HEK293 (cell line): Measurements from ENCODE around the gene IL1RAPL1.

ENCODE experiments used
- CTCF ChIA-PET: fragments of 350-600 bp; formaldehyde crosslinking; extraction: SDS; loops from one replicate; lab custom pipeline; 2021; ENCODE audit warnings: antibody characterized with exemption; lab: Yijun Ruan, JAX
- POLR2A ChIA-PET: fragments of 300-600 bp; formaldehyde crosslinking; extraction: SDS; loops from one replicate; lab custom pipeline; 2020; ENCODE audit warnings: antibody characterized with exemption, inconsistent platforms; lab: Yijun Ruan, JAX
- H3K27ac ChIP-seq: fragments of 200-500 bp; sonication (Bioruptor generic); 2 replicates; pipeline ENCODE4 v1.5.1; 2014; ENCODE audit warnings: low read depth, low read length, control low read depth, inconsistent platforms; ENCODE audit errors: extremely low read depth
- H3K36me3 ChIP-seq, 2 experiments: fragments of 200-500 bp in 1 of 2; sonication (Bioruptor generic) in 1 of 2; 1 replicate in 1 of 2; 2 replicates in 1 of 2; pipeline ENCODE4 v1.5.1; 2014 to 2017; ENCODE audit warnings: inconsistent platforms in 2 of 2, low read length in 2 of 2; ENCODE audit not compliant: control insufficient read depth in 2 of 2, insufficient read depth in 1 of 2
- H3K4me1 ChIP-seq: fragments of 200-500 bp; sonication (Bioruptor generic); 2 replicates; pipeline ENCODE4 v1.5.1; 2014; ENCODE audit warnings: mild to moderate bottlenecking, low read length, inconsistent platforms; ENCODE audit not compliant: control insufficient read depth, insufficient read depth
- H3K4me3 ChIP-seq: 2 replicates; pipeline ENCODE4 v1.5.1; 2011; ENCODE audit warnings: low read depth, mild to moderate bottlenecking, control low read depth, low read length, moderate library complexity
- H3K9me3 ChIP-seq: fragments of 200-500 bp; sonication (Bioruptor generic); 2 replicates; pipeline ENCODE4 v1.5.1; 2014; ENCODE audit warnings: low read depth, low read length, inconsistent platforms; ENCODE audit not compliant: control insufficient read depth, insufficient read depth
- BCL6B ChIP-seq: fragments of 450-650 bp; formaldehyde crosslinking; IDR thresholded peaks from 2 replicates; pipeline ENCODE4 v1.5.1; 2017; ENCODE audit warnings: missing biosample characterization, missing genetic modification characterization
- ELK4 ChIP-seq: IDR thresholded peaks from 2 replicates; pipeline ENCODE4 v1.6.1; 2011; ENCODE audit warnings: mild to moderate bottlenecking, low read depth, low read length, borderline replicate concordance
- GLI2 ChIP-seq: fragments of 450-650 bp; formaldehyde crosslinking; IDR thresholded peaks from 2 replicates; pipeline ENCODE4; 2017; ENCODE audit warnings: missing biosample characterization, missing genetic modification characterization, low read depth, borderline replicate concordance
- IKZF3 ChIP-seq: fragments of 450-650 bp; IDR thresholded peaks from 2 replicates; pipeline ENCODE4 v1.5.0; 2018; ENCODE audit warnings: missing biosample characterization, mild to moderate bottlenecking, missing genetic modification characterization, moderate library complexity
- KLF1 ChIP-seq: fragments of 450-650 bp; formaldehyde crosslinking; IDR thresholded peaks from 2 replicates; pipeline ENCODE4 v1.5.1; 2016; ENCODE audit warnings: missing biosample characterization, missing genetic modification characterization
- YY1 ChIP-seq: fragments of 450-650 bp; formaldehyde crosslinking; IDR thresholded peaks from 2 replicates; pipeline ENCODE4 v1.5.1; 2018; ENCODE audit warnings: missing biosample characterization, missing genetic modification characterization
- ZNF114 ChIP-seq: fragments of 450-650 bp; formaldehyde crosslinking; IDR thresholded peaks from 2 replicates; pipeline ENCODE4 v1.5.0; 2017; ENCODE audit warnings: missing biosample characterization, missing genetic modification characterization
- ZNF140 ChIP-seq: fragments of 450-650 bp; formaldehyde crosslinking; IDR thresholded peaks from 2 replicates; pipeline ENCODE4 v1.5.1; 2016; ENCODE audit warnings: missing biosample characterization, missing genetic modification characterization
- ZNF155 ChIP-seq: fragments of 450-650 bp; formaldehyde crosslinking; IDR thresholded peaks from 2 replicates; pipeline ENCODE4 v1.5.1; 2016; ENCODE audit warnings: missing biosample characterization, missing genetic modification characterization
- ZNF16 ChIP-seq: fragments of 450-650 bp; formaldehyde crosslinking; IDR thresholded peaks from 2 replicates; pipeline ENCODE4 v1.5.1; 2016; ENCODE audit warnings: low read depth, missing biosample characterization, missing genetic modification characterization
- ZNF214 ChIP-seq: fragments of 450-650 bp; formaldehyde crosslinking; IDR thresholded peaks from 2 replicates; pipeline ENCODE4 v1.5.1; 2017; ENCODE audit warnings: missing biosample characterization, mild to moderate bottlenecking, missing genetic modification characterization, borderline replicate concordance
- ZNF221 ChIP-seq: fragments of 450-650 bp; formaldehyde crosslinking; IDR thresholded peaks from 2 replicates; pipeline ENCODE4 v1.5.1; 2017; ENCODE audit warnings: missing biosample characterization, missing genetic modification characterization, borderline replicate concordance
- ZNF26 ChIP-seq: fragments of 450-650 bp; formaldehyde crosslinking; IDR thresholded peaks from 2 replicates; pipeline ENCODE4 v1.5.1; 2016; ENCODE audit warnings: missing biosample characterization, missing genetic modification characterization
- ZNF280C ChIP-seq: fragments of 450-650 bp; formaldehyde crosslinking; IDR thresholded peaks from 2 replicates; pipeline ENCODE4 v1.5.1; 2016; ENCODE audit warnings: missing biosample characterization, missing genetic modification characterization
- ZNF311 ChIP-seq: fragments of 450-650 bp; formaldehyde crosslinking; IDR thresholded peaks from 2 replicates; pipeline ENCODE4 v1.5.1; 2017; ENCODE audit warnings: missing biosample characterization, missing genetic modification characterization, borderline replicate concordance
- ZNF335 ChIP-seq: fragments of 450-650 bp; formaldehyde crosslinking; conservative IDR thresholded peaks from 2 replicates; pipeline ENCODE4 v1.5.1; 2016; ENCODE audit warnings: missing biosample characterization, missing genetic modification characterization
- ZNF37A ChIP-seq: fragments of 450-650 bp; IDR thresholded peaks from 2 replicates; pipeline ENCODE4 v1.5.1; 2018; ENCODE audit warnings: missing biosample characterization, missing genetic modification characterization
- ZNF391 ChIP-seq: fragments of 450-650 bp; formaldehyde crosslinking; IDR thresholded peaks from 2 replicates; pipeline ENCODE4 v1.5.1; 2016; ENCODE audit warnings: low read depth, missing biosample characterization, missing genetic modification characterization, borderline replicate concordance
- ZNF404 ChIP-seq: fragments of 450-650 bp; formaldehyde crosslinking; IDR thresholded peaks from 2 replicates; pipeline ENCODE4 v1.5.1; 2017; ENCODE audit warnings: missing biosample characterization, missing genetic modification characterization
- ZNF426 ChIP-seq: fragments of 450-650 bp; formaldehyde crosslinking; IDR thresholded peaks from 2 replicates; pipeline ENCODE4 v1.5.1; 2017; ENCODE audit warnings: missing biosample characterization, missing genetic modification characterization, mild to moderate bottlenecking, inconsistent platforms, moderate library complexity
- ZNF473 ChIP-seq: fragments of 450-650 bp; formaldehyde crosslinking; IDR thresholded peaks from 2 replicates; pipeline ENCODE4 v1.5.1; 2017; ENCODE audit warnings: missing biosample characterization, missing genetic modification characterization
- ZNF48 ChIP-seq: fragments of 450-650 bp; formaldehyde crosslinking; IDR thresholded peaks from 2 replicates; pipeline ENCODE4 v1.5.1; 2016; ENCODE audit warnings: missing biosample characterization, missing genetic modification characterization
- ZNF514 ChIP-seq: fragments of 450-650 bp; formaldehyde crosslinking; IDR thresholded peaks from 2 replicates; pipeline ENCODE4 v1.5.1; 2016; ENCODE audit warnings: missing biosample characterization, missing genetic modification characterization
- ZNF555 ChIP-seq: fragments of 450-650 bp; formaldehyde crosslinking; conservative IDR thresholded peaks from 2 replicates; pipeline ENCODE4 v1.5.1; 2017; ENCODE audit warnings: missing biosample characterization, mild to moderate bottlenecking, missing genetic modification characterization, inconsistent platforms
- ZNF610 ChIP-seq: fragments of 450-650 bp; formaldehyde crosslinking; IDR thresholded peaks from 2 replicates; pipeline ENCODE4 v1.5.1; 2016; ENCODE audit warnings: missing biosample characterization, missing genetic modification characterization, borderline replicate concordance
- ZNF658 ChIP-seq: fragments of 450-650 bp; formaldehyde crosslinking; IDR thresholded peaks from 2 replicates; pipeline ENCODE4; 2016; ENCODE audit warnings: missing biosample characterization, missing genetic modification characterization
- ZNF677 ChIP-seq: fragments of 450-650 bp; IDR thresholded peaks from 2 replicates; pipeline ENCODE4 v1.5.0; 2018; ENCODE audit warnings: missing biosample characterization, mild to moderate bottlenecking, missing genetic modification characterization, moderate library complexity
- ZNF768 ChIP-seq: fragments of 450-650 bp; formaldehyde crosslinking; IDR thresholded peaks from 2 replicates; pipeline ENCODE4 v1.5.1; 2018; ENCODE audit warnings: missing biosample characterization, mild to moderate bottlenecking, missing genetic modification characterization
- ZNF785 ChIP-seq: fragments of 450-650 bp; formaldehyde crosslinking; IDR thresholded peaks from 2 replicates; pipeline ENCODE4 v1.5.1; 2016; ENCODE audit warnings: missing biosample characterization, missing genetic modification characterization

IL1RAPL1 gene

GRCh38 chrX:28850955-28851354, 263.7 kb downstream of the IL1RAPL1 start:
- Histone ChIP-seq H3K4me1 (no peaks in the 10 kb centered on the region), H3K4me3 (no peak overlapping the region), H3K27ac (no peak overlapping the region), H3K36me3 (no peaks in the 10 kb centered on the region), H3K9me3 (no peaks in the 10 kb centered on the region)
- TF ChIP-seq ZNF214 (tag by site-specific recombination) (no peak), ZNF404 (tag by site-specific recombination) (no peak), ZNF785 (tag by site-specific recombination) (no peak), ZNF610 (tag by site-specific recombination) (no peak), ZNF48 (tag by site-specific recombination) (no peak)
- ChIA-PET CTCF (no interaction called here), POLR2A (no interaction called here)

GRCh38 chrX:28851871-28852270, 264.6 kb downstream of the IL1RAPL1 start:
- ChIA-PET CTCF (no interaction called here), POLR2A (no interaction called here)
- Histone ChIP-seq H3K27ac (no peak overlapping the region), H3K4me1 (no peaks in the 10 kb centered on the region), H3K9me3 (no peaks in the 10 kb centered on the region), H3K4me3 (no peak overlapping the region), H3K36me3 (no peaks in the 10 kb centered on the region)
- no peak for TF ChIP-seq ZNF311 (tag by site-specific recombination)
- TF ChIP-seq ZNF26 (tag by site-specific recombination): no peak
- no peak for TF ChIP-seq ZNF140 (tag by site-specific recombination)
- no peak for TF ChIP-seq ZNF280C
- no peak for TF ChIP-seq ZNF221 (tag by site-specific recombination)
- no peak for TF ChIP-seq ZNF426 (tag by site-specific recombination)
- no peak for TF ChIP-seq BCL6B (tag by site-specific recombination)
- TF ChIP-seq IKZF3: no peak

GRCh38 chrX:28854637-28855036, 267.4 kb downstream of the IL1RAPL1 start:
- ChIA-PET CTCF (interaction anchor here (0.6 kb wide), 1 partner anchor 49 kb away, joined by 6 read pairs; no protein-coding TSS in a partner anchor), POLR2A (no interaction called here)
- Histone ChIP-seq H3K4me3 (no peak overlapping the region), H3K27ac (no peak overlapping the region), H3K4me1 (no peaks in the 10 kb centered on the region), H3K9me3 (no peaks in the 10 kb centered on the region), H3K36me3 (no peaks in the 10 kb centered on the region)
- TF ChIP-seq ZNF658 (tag by site-specific recombination) (no peak), YY1 (no peak), ZNF335 (tag by site-specific recombination) (no peak), ZNF768 (tag by site-specific recombination) (no peak), ZNF514 (tag by site-specific recombination) (no peak), ZNF555 (tag by site-specific recombination) (no peak), GLI2 (tag by site-specific recombination) (no peak), KLF1 (tag by site-specific recombination) (no peak), ZNF155 (tag by site-specific recombination) (no peak), ZNF114 (tag by site-specific recombination) (no peak), ELK4 (no peak), ZNF16 (tag by site-specific recombination) (no peak), ZNF37A (tag by site-specific recombination) (no peak), ZNF391 (tag by site-specific recombination) (no peak), ZNF677 (tag by site-specific recombination) (no peak), ZNF473 (tag by site-specific recombination) (no peak)
